Thoracic aorta (tissue), 2 donors: ENCODE data around the gene STARD7. TPM values are rescaled to one million over a fixed set of nuclear protein-coding genes. Genes with fewer than 3 reads are reported as not detected.
"Not testable (repeated sequence)": the region's sequence is repeated elsewhere in the genome, so short reads cannot be mapped to it uniquely, and the experiment has no call there.

Experiments used
- ATAC-seq: fragments of 150-250 bp; one replicate; pipeline ENCODE4 v1.8.0; 2017; ENCODE audit warnings: low read depth; ENCODE audit not compliant: insufficient number of reproducible peaks, low FRiP score
- DNase-seq: peaks from one replicate; pipeline ENCODE4 v3.0.0-alpha.2; 2020; ENCODE audit warnings: low spot score
- H3K27ac ChIP-seq, 2 donors: fragments of 200-600 bp; sonication (generic); 1 replicate in 1 of 2; 2 replicates in 1 of 2; pipeline ENCODE4 v1.5.1; 2016; ENCODE audit warnings: mild to moderate bottlenecking in 2 of 2, moderate library complexity in 2 of 2
- H3K27me3 ChIP-seq: fragments of 200-600 bp; sonication (generic); replicated peaks from 2 replicates; pipeline ENCODE4 v1.6.0; 2016; ENCODE audit warnings: mild to moderate bottlenecking; ENCODE audit not compliant: insufficient read depth
- H3K36me3 ChIP-seq: fragments of 200-600 bp; sonication (generic); one replicate; pipeline ENCODE4 v1.5.1; 2016
- H3K4me1 ChIP-seq, 2 donors: fragments of 200-600 bp; sonication (generic); 1 replicate in 1 of 2; 2 replicates in 1 of 2; pipeline versions ENCODE4 v1.5.1 to v1.6.0; 2016; ENCODE audit warnings: low read depth in 2 of 2, mild to moderate bottlenecking in 1 of 2; ENCODE audit not compliant: control insufficient read depth in 1 of 2
- H3K4me3 ChIP-seq: fragments of 200-600 bp; sonication (generic); 2 replicates; pipeline ENCODE4 v1.5.1; 2016; ENCODE audit warnings: mild to moderate bottlenecking
- H3K9me3 ChIP-seq: fragments of 200-600 bp; sonication (generic); 2 replicates; pipeline ENCODE4 v1.5.1; 2016
- total RNA-seq, 2 donors: library from RNA; depleted of rRNA; stranded (reverse); fragments of >200 nt; gene quantifications; one replicate each; pipeline versions ENCODE4 v1.1.0 to v1.2.3, GENCODE V29; 2016
- TF ChIP-seq, protein P1 (sequence below): fragments of 200-600 bp; sonication (generic); IDR thresholded peaks from one replicate; pipeline ENCODE4 v1.5.1; 2019; ENCODE audit warnings: antibody characterized with exemption

The STARD7 gene
- total RNA-seq, 2 donors from 2014 or later, result 68.1 to 135 TPM

DNA sequence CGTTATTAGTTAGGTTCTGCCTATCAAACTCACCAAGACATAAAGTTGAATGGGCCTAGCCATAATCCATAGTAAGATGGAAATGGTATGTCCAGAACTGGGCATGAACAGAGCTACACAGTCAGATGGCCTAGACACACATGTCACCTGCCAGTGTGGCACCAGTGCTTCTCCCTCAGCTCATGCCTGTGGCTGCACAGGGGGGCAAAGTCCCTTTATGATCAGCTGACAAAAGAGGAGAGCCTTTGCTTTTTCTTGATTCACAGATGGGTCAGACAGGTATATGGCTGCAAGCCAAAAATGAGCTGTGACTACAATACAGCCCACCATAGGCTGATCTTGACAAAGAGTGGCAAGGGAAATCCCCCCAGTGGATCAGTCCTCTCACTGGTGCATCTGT lies 28.3 kb upstream of the STARD7 start:
- no peak overlapping the region for H3K4me3 ChIP-seq
- no peak overlapping the region for H3K27ac ChIP-seq
- ATAC-seq (no peak), DNase-seq (no peak)
- no peaks in the 10 kb centered on the region for H3K27me3 ChIP-seq
- TF ChIP-seq, protein P1, sequence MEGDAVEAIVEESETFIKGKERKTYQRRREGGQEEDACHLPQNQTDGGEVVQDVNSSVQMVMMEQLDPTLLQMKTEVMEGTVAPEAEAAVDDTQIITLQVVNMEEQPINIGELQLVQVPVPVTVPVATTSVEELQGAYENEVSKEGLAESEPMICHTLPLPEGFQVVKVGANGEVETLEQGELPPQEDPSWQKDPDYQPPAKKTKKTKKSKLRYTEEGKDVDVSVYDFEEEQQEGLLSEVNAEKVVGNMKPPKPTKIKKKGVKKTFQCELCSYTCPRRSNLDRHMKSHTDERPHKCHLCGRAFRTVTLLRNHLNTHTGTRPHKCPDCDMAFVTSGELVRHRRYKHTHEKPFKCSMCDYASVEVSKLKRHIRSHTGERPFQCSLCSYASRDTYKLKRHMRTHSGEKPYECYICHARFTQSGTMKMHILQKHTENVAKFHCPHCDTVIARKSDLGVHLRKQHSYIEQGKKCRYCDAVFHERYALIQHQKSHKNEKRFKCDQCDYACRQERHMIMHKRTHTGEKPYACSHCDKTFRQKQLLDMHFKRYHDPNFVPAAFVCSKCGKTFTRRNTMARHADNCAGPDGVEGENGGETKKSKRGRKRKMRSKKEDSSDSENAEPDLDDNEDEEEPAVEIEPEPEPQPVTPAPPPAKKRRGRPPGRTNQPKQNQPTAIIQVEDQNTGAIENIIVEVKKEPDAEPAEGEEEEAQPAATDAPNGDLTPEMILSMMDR, result no peak
- H3K36me3 ChIP-seq, result no peaks in the 10 kb centered on the region
- no peaks in the 10 kb centered on the region for H3K4me1 ChIP-seq
- no peaks in the 10 kb centered on the region for H3K9me3 ChIP-seq

DNA sequence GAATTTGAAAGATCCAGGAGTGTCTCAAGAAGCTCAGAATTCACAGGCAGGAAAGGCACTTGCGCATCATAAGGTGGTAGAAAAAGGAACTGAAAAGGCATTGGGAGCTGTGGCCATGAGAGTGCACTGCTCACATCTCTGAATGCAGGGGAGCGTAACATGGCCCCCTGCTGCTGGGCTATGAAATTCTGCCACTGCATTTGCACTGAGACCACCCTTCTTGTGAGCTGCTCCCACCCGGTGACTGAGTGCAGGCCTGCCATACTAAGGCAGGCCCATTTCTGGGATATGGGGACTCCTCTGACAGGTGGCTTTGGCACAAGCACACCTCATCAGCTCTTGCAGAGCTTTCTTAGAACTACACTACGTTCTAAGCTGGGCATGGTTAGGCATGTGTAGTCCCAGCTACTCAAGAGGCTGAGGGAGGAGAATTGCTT lies 25.3 kb upstream of the STARD7 start:
- Histone ChIP-seq H3K9me3 (no peaks in the 10 kb centered on the region), H3K27ac (no peak overlapping the region), H3K27me3 (no peaks in the 10 kb centered on the region), H3K36me3 (no peaks in the 10 kb centered on the region), H3K4me1 (no peaks in the 10 kb centered on the region), H3K4me3 (no peak overlapping the region)
- TF ChIP-seq, protein P1, result no peak
- ATAC-seq, result no peak
- DNase-seq, result no peak

DNA sequence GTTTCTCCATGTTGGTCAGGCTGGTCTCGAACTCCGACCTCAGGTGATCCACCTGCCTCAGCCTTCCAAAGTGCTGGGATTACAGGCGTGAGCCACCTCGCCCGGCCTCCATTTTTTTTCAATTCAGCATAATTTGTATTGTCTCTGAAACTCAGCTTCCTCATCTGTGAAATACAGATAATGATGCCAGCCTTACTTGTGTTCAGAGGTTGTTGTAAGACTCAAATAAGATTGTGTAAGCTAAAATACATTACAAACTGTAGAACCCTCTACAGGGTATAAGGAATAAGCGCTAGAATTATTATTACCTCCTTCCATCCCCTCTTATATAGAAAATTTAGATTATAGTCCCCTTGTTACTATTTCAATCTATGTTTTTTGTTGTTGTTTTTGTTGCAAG lies 24.8 kb upstream of the STARD7 start:
- no peak for ATAC-seq
- Histone ChIP-seq H3K27me3 (no peaks in the 10 kb centered on the region), H3K4me1 (no peaks in the 10 kb centered on the region), H3K4me3 (no peak overlapping the region), H3K27ac (no peak overlapping the region), H3K9me3 (no peaks in the 10 kb centered on the region), H3K36me3 (no peaks in the 10 kb centered on the region)
- no peak for DNase-seq
- TF ChIP-seq, protein P1, result no peak

DNA sequence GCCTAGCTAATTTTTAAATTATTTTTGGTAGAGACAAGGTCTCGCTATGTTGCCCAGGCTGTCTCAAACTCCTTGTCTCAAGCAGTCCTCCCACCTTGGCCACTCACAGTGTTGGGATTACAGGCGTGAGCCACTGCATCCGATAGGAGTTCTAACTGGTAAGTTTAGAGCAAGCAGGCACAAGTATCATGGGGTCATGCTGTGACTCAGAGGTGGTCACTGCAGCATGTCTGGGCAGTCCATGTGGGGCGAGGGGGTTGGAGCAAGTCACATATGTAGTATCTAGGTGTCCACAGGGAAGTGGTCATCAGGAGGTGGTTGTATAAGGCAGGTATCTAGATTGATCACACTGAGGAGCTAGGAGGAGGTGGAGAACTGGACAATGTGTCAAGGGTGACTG lies 22.7 kb upstream of the STARD7 start:
- Histone ChIP-seq H3K36me3 (no peaks in the 10 kb centered on the region), H3K4me3 (no peak overlapping the region), H3K27me3 (no peaks in the 10 kb centered on the region), H3K9me3 (no peaks in the 10 kb centered on the region), H3K27ac (no peak overlapping the region), H3K4me1 (no peaks in the 10 kb centered on the region)
- TF ChIP-seq, protein P1, result no peak
- DNase-seq (no peak), ATAC-seq (no peak)

DNA sequence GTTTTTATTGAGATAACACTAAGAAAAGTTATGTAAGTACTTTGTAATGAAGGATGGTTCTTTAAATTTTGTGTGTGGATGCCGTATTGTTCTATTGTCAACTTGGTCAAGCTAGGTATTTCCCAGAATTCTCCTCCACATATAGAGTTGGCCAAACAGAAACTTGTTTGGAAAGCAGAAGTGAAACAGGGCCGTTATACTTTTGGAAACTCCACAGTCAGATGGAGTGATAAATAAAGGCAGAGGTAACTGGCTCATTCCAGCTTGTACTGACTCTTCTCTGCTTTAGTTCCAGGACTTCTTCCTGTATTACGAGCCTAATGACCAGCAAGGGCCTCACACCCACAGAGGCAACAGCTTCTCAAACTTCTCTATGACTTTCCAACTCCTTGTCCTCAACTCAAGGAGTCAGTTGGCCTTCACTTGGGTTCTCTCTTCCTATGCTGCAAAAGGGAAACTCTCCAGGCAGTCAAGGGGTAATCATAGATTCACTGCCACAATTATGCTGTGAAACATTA lies 16.4 kb upstream of the STARD7 start:
- ATAC-seq (no peak), DNase-seq (no peak)
- Histone ChIP-seq H3K27me3 (no peaks in the 10 kb centered on the region), H3K9me3 (no peaks in the 10 kb centered on the region), H3K4me3 (no peak overlapping the region), H3K27ac (no peak overlapping the region), H3K4me1 (no peaks in the 10 kb centered on the region), H3K36me3 (no peaks in the 10 kb centered on the region)
- TF ChIP-seq, protein P1, result no peak

DNA sequence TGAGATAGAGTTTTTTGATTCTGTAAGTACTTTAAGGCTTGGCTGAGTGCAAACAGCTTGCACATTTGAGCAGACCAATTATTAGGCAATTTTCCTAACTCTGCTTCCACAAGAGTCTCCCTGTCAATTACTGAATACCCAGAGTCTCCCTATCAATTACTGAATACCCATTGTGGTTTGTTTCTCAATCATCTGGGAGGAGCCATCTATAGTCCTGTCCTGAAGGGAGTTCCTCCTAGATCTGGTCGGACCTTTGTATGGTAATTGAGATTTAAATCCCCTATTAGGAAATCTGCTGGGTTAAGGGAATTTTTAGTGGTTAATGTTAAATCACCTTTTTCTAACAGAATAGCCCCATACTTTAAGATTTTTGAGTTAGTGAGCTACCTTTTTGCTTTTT lies 12.5 kb upstream of the STARD7 start:
- not testable (repeated sequence) for H3K27me3 ChIP-seq

DNA sequence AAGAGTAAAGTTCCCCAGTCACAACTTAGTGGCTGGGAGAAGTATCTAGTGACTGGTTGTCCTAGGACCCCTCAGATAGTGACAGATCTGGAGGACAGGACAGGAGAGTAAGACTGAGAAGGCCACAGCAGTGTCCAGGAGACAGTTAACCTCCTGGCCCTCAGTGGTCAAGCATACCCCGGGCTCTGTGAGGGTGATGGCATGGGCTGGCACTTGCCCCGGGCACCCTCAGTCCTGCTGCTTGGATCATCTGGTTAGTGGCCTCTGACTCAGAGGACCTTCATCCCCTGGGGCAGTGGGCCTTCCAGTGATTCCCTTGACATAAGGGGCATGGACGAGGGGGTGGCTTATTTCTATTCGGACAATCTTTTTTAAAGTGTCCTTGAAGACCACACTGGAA lies 11.3 kb upstream of the STARD7 start:
- not testable (repeated sequence) for H3K4me1 ChIP-seq, H3K27me3 ChIP-seq, DNase-seq, H3K4me3 ChIP-seq, H3K36me3 ChIP-seq, ATAC-seq, H3K27ac ChIP-seq, H3K9me3 ChIP-seq

More for the DNA sequence above, 12.5 kb upstream of the STARD7 start:
- not testable (repeated sequence) for ATAC-seq, H3K9me3 ChIP-seq, DNase-seq, H3K36me3 ChIP-seq, H3K4me3 ChIP-seq, H3K4me1 ChIP-seq, H3K27ac ChIP-seq
